HG03439 (cell line): ENCODE results near the gene GRIN2D.

Source experiments
- ATAC-seq: cut with Tn5 transposase; IDR thresholded peaks from one replicate; pipeline ENCODE4 v1.9.1; 2021; ENCODE audit warnings: mild to moderate bottlenecking, moderate library complexity; ENCODE audit not compliant: unreplicated experiment

GRIN2D gene

DNA sequence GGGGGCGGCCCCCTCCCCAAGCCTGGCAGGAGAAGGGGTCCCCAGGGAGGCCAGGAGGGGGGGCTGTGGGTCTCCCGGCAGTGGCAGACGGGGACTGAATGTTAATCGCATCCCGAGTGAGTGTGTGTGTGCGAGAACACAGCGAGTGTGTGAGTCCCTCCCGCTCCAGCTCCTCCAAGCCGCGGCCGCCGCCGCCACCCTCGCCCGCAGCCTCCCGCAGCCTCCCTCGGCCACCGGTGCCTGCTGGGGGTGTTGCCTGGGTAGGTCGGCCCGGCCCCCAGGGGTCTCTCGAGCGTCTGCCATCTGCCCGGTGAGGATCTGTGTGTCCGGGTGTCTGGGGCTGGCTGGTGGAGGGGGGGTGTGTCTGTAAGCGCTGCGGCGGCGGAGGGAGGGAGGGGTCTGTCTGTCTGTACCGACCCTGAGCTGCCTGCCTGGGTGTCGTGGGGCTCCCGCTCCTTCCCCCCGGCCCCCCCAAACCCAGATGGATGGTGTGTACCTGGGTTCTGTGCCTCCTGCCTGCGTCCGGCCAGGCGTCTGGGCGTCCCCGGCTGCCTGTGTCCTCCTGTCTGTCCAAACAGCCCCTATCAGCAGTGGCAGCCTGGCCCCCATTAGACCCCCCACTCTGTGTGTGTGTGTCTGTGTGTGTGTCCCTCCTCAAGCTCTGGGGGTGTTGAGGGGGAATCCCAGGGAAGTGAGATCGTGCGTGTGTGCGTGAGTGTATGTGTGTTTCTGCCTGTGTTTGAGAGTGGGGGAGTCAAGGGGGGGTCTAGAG, at the start of gene GRIN2D:
GRIN2D (plus strand) TSS at position 110 of the 772 bp plus-strand sequence. CDS start 4,725 bp downstream, outside the sequence.
- ATAC-seq: no peak

DNA sequence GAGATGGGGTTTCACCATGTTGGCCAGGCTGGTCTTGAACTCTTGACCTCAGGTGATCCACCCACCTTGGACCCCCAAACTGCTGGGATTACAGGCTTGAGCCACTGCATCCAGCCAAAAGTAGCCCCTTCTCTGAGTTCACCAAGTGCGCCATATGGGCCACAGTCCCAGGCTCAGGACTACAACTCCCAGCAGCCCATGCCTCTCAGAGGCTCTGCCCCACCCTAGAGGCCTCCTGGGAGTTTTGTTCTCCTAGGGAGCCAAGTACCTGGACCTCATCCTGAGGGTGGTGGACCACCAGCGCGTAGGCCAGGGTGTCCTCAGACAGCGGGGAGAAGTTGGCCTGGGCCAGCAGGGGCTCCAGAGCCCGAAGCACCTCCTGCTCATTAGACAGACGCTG, 48.6 kb upstream of the GRIN2D start:
- no peak for ATAC-seq

DNA sequence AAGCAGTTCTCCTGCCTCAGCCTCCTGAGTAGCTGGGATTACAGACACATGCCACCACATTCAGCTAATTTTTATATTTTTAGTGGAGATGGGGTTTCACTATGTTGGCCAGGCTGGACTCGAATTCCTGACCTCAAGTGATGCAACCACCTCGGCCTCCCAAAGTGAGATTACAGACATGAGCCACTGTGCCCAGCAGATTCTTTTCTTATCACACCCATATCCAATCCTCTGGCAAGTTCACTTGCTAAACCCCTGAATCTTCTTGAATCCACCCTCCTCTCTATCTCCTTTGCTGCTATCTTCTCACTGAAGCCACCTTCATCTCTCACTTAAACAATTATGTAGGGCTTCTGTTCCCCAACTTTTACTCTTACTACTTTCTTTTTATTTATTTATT, 47.3 kb upstream of the GRIN2D start:
- no peak for ATAC-seq

GRCh38 chr19:48348045-48348444, 45.4 kb upstream of the GRIN2D start:
- ATAC-seq: no peak

GRCh38 chr19:48348737-48349136, 44.7 kb upstream of the GRIN2D start:
- ATAC-seq: no peak

GRCh38 chr19:48350856-48351255, 42.6 kb upstream of the GRIN2D start:
- ATAC-seq: no peak

DNA sequence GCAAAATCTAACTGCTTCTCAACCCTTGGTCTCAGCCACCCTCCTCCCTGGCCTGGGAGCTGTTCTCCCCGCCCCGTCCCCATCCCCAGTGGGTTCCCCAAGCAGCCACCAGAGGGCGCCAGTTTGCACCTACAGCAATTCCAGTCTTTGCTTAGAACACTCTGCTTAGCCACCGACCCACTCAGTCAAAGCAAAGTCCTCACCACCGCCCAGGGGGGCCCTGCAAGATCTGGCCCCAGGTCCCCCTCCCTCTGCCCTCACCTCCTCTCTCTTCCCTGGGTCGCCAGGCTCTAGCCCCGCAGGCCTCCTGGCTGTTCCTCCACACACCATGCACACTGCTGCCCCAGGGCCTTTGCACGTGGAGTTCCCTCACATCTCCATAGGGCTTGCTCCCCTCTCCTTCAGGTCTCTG, 42.1 kb upstream of the GRIN2D start:
- no peak for ATAC-seq

- no peak for ATAC-seq
Observed at GRCh38 chr19:48353677-48354076, 39.8 kb upstream of the GRIN2D start.

DNA sequence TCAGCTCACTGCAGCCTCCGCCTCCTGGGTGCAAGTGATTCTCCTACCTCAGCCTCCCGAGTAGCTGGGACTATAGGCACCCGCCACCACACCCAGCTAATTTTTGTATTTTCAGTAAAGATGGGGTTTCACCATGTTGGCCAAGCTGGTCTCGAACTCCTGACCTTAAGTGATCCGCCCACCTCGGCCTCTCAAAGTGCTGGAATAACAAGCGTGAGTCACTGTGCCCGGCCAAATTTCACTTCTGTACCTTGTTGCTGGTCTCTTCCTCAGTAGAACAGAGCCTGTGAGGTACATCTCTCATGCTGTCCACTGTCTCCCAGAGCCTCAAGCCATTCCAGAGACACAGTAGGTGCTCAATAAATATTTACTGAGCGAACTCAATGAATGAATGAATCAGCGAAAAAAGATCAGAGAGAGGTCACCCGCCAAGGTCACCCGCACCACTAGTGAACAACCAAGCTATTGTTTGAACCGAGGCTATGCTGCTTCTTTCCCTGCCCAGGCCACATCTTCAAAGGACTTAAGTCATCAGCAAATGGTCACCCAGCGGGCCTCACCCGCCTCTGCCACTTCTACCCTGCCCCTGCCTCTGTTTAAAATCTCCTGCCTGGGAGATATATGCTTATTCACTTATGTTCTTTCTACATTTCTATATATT, 39.0 kb upstream of the GRIN2D start:
- no peak for ATAC-seq

DNA sequence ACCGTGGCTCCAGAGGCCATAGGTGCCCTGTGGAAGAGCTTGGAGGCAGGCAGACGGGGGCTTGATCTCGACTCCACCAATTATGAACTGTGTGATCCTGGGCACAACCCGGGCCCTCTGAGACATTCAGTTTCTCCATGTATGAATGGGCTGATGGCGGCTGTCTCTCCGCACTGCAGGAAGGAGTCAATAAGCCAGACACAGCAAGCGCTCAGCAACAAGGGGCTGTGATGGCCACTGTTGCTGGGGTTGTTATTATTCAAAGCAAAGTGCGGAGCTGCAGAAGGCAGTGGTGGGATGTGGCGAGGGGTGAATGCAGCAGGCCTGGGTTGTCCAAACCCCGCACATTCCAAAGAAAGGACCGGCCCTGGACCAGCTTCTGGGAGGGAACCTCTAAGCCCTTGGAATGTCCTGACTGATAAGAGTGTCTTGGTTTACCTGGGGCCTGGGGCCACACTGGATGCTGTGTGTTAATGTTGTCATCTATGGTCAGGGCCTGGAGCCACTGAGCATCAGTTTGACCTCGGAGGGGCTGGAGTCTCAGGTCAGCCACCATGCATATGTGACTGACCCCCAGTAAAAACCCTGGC, 38.0 kb upstream of the GRIN2D start:
- ATAC-seq: no peak

DNA sequence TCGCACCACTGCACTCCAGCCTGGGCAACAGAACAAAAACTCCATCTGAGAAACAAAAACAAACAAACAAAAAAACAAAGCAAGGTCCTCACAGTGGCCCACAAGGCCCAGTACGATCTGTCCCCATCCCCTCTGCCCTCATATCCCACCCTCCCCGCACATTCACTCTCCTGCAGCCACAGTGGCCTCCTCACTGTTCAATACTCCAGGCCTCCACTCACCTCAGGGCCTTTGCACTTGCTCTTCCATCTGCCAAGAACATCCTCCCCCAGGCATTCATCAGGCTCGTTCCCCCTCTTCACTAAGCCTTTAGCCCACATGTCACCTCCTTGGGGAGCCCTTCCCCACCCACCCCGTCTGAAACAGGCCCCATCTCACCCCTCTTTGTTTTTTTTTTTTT, 34.3 kb upstream of the GRIN2D start:
- no peak for ATAC-seq

DNA sequence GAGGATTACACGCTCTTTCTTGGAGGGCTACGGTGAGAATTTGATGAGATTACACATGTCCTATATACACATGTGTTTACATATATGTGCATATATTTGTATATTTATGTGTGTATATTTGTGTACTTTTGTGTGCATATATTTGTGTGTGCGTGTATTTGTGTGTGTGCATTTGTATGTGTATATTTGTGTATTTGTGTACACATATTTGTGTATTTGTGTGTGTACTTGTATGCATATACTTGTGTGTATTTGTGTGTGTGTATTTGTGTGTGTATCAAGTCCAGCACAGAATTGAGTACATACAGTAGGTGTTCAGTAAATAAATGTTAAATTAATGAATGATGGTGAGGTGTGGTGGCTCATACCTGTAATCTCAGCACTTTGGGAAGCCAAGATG, 31.6 kb upstream of the GRIN2D start:
- no peak for ATAC-seq

GRCh38 chr19:48362716-48363499, 30.6 kb upstream of the GRIN2D start:
- peak; percentile 52 for ATAC-seq

DNA sequence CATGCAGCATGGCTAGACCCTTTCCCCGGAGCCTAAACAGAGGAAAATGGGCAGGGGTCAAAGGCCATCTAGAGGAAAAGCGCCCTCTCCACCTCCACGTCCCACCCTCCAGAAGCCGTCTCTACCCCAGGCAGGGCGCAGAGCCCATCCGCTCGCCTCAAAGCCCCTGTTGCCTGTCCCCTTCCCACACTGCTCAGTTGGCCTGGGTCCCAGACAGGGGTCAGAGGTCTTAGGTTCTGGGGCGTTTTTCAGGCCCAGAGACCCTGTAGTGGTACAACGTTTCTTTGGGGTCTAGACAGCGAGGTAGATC, 30.0 kb upstream of the GRIN2D start:
- peak; percentile 14 for ATAC-seq

DNA sequence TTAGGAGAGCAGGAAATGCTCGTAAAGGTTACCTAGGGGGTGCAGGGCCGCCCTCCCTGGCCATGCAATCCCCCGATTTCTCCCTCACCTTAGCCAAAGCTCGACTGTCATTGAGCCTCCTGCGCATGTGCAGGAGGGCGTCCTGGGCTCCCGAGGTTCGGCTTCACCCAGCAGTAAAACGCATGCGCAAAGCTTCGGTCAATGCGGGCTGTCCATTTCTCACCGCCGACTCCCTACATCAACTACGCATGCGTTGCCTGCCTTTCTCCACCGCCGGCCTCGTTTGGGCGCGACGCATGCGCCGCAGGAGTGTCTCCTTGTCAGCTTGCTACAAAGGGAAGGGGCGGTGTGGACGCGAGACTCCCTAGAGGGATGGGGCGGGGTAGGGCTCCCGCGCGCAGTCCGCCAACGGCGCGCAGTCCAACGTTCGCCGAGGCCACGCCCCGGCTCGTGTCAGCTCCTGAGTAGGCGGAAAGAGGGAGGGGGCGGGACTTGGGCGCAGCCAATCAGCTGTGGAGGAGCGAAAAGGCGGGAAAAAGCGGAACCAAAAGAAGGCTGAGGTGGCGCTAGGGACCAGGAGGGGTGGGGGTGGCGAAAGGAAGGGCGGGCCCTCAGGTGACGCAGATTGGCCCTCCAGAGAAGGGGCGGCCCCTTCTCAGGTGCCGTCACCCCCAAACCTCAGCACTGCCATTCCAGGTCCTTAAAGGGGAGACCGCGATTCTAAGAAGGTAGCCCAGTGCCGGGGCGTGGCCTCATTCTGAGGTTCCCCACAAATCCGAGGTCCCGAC, 29.5 kb upstream of the GRIN2D start, which contains the start of the genes SYNGR4 and TMEM143:
SYNGR4 (plus strand) TSS at position 558 of the 788 bp plus-strand sequence. CDS start 1,476 bp downstream, outside the sequence.
TMEM143 (minus strand) TSS at position 131 of the 788 bp plus-strand sequence; CDS start at position 111, 20 bp downstream.
- ATAC-seq: peak; percentile 84

- ATAC-seq: no peak
Observed at GRCh38 chr19:48364598-48365348, 28.7 kb upstream of the GRIN2D start.

DNA sequence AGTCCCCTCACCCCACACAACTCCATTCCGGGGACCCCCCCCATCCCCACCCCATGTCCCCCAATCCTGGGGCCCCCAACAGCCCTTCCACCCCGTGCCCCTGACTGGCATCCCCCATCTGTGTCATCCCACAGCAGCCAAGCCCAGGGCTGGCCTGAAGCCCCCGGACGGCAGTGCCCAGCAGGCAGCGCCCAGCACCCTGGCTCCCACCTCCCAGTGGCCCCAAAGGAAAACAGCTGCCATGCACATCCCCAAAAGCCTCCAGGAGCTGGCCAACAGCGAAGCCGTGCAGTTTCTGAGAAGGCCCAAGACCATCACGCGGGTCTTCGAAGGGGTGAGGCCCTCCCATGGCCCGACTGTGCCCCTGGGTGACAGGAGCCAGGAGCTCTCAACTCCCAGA, 27.9 kb upstream of the GRIN2D start:
- ATAC-seq: no peak

DNA sequence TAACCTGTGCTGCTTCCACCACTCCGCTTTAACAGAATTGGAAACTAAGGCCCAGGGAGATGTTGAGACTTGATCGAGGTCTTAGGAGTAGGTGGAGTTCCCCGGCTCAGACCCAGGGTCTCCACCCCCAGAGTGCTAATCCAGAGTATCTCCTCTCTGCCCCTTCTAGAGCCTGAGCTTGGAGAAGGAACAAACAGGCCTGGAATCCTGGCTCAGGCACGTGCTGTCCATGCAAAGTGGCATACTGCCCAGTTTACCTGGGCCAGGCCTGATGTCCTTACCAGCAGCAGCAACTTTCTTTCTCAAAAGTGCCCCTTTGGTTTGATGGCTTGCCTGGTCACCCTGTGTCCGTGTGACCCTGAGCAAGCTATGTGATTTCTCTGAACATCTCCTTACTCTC, 25.6 kb upstream of the GRIN2D start:
- no peak for ATAC-seq

DNA sequence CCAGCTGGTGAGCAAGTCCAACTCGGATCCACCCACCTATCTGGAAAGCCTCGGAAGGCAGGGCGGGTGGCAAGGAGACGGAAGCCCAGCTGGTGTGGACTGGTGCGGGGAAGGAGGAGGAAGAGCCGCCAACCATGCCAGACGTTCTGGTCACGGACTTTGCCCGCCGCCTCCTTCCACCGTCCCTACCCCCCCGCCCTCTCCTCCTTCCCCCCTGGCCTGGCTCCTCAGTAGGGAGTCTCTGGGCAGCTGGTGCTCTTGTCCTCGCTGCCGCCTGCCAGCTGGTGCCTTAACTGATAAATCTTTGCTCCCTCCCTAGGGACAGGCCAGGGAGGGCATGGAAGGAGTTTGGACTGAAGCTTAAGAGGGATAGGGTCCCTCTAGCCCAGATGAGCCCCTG, 24.5 kb upstream of the GRIN2D start:
- ATAC-seq: no peak

DNA sequence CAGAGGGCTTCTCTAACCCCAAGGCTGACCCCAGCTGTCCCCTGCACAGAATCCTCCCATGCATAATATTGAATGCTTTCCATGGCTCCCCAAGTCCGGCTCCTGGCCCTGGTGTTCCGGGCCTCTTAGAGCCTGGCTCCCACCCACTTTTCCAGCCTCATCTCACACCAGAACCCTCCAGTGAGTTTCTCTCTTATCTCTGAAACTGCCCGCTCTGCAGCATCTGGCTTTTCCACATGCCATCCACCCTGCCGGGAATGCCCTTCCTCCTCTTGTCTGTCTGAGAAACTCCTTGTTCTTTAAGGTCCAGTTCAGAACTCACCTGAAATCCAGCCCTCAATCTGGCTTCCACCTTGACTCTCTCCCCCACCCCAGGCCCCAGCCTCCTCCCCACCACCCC, 22.5 kb upstream of the GRIN2D start:
- no peak for ATAC-seq
